Thyroid gland (tissue), 4 donors: Measurements from ENCODE around the gene DVL2.

Source experiments
- CTCF ChIP-seq, 6 experiments: fragments of 200-600 bp in 3 of 6; fragments of 450-650 bp in 3 of 6; sonication (generic) in 3 of 6; IDR thresholded peaks; one replicate each; pipeline ENCODE4 v1.5.1; 2016 to 2019; ENCODE audit warnings: antibody characterized with exemption in 6 of 6, mild to moderate bottlenecking in 2 of 6, inconsistent platforms in 1 of 6, moderate library complexity in 1 of 6
- POLR2A ChIP-seq, 2 donors: fragments of 450-650 bp; IDR thresholded peaks; one replicate each; pipeline ENCODE4 v1.6.1; 2017; ENCODE audit warnings: antibody characterized with exemption in 2 of 2, mild to moderate bottlenecking in 2 of 2, moderate library complexity in 1 of 2

- no peak for TF ChIP-seq CTCF (IDR thresholded peaks at IDR 0.05)
- TF ChIP-seq POLR2A (IDR thresholded peaks at IDR 0.05) = peak in 1 of 2 donors; percentile 90
Observed at GRCh38 chr17:7219812-7220592, 14.3 kb downstream of the DVL2 start, which contains the start of the genes ACADVL and DLG4.
